IPS DF 4.7 (cell line): Measurements from ENCODE around the gene MYO1E.

Experiments used
- DNase-seq: peaks from one replicate; pipeline ENCODE4 v3.0.0-alpha.2; 2013; ENCODE audit warnings: low spot score; ENCODE audit errors: extremely low read depth

MYO1E gene

GRCh38 chr15:59197454-59197853 is 175.2 kb downstream of the MYO1E start:
- DNase-seq, result no peak

GRCh38 chr15:59196416-59196815 is 176.3 kb downstream of the MYO1E start:
- no peak for DNase-seq

- DNase-seq, result no peak
Observed at GRCh38 chr15:59194639-59195325, 177.9 kb downstream of the MYO1E start.

- no peak for DNase-seq
Observed at GRCh38 chr15:59191855-59192237, 180.8 kb downstream of the MYO1E start.

- no peak for DNase-seq
Observed at GRCh38 chr15:59190291-59190690, 182.4 kb downstream of the MYO1E start.

GRCh38 chr15:59189241-59189640 is 183.4 kb downstream of the MYO1E start:
- DNase-seq, result no peak

GRCh38 chr15:59186501-59186900 is 186.2 kb downstream of the MYO1E start:
- no peak for DNase-seq

GRCh38 chr15:59185725-59186124 is 186.9 kb downstream of the MYO1E start:
- no peak for DNase-seq

- no peak for DNase-seq
Observed at GRCh38 chr15:59180945-59181600, 191.6 kb downstream of the MYO1E start.

- DNase-seq, result no peak
Observed at GRCh38 chr15:59179717-59180116, 193.0 kb downstream of the MYO1E start.

GRCh38 chr15:59178151-59178695 is 194.4 kb downstream of the MYO1E start:
- DNase-seq, result no peak

GRCh38 chr15:59177317-59177660 is 195.4 kb downstream of the MYO1E start:
- DNase-seq, result no peak

- no peak for DNase-seq
Observed at GRCh38 chr15:59176653-59177316, 195.9 kb downstream of the MYO1E start.

GRCh38 chr15:59174835-59175831 is 197.5 kb downstream of the MYO1E start:
- DNase-seq, result no peak

- DNase-seq, result no peak
Observed at GRCh38 chr15:59174151-59174834, 198.4 kb downstream of the MYO1E start.

- DNase-seq, result no peak
Observed at GRCh38 chr15:59173194-59173593, 199.5 kb downstream of the MYO1E start.

GRCh38 chr15:59172289-59172901 is 200.3 kb downstream of the MYO1E start:
- DNase-seq, result no peak

GRCh38 chr15:59171067-59171397 is 201.6 kb downstream of the MYO1E start:
- DNase-seq, result no peak

GRCh38 chr15:59170295-59171066 is 202.2 kb downstream of the MYO1E start:
- DNase-seq, result no peak
